NCI-H446 (cell line): ENCODE results near the gene GIT1.
A peak's percentile ranks its signal among the peaks of the same experiment; 100 is the strongest.

ENCODE experiments used
- DNase-seq, 2 experiments: peaks; one replicate each; lab custom pipeline; 2025; lab: John Stamatoyannopoulos, UW

GIT1 gene, protein sequence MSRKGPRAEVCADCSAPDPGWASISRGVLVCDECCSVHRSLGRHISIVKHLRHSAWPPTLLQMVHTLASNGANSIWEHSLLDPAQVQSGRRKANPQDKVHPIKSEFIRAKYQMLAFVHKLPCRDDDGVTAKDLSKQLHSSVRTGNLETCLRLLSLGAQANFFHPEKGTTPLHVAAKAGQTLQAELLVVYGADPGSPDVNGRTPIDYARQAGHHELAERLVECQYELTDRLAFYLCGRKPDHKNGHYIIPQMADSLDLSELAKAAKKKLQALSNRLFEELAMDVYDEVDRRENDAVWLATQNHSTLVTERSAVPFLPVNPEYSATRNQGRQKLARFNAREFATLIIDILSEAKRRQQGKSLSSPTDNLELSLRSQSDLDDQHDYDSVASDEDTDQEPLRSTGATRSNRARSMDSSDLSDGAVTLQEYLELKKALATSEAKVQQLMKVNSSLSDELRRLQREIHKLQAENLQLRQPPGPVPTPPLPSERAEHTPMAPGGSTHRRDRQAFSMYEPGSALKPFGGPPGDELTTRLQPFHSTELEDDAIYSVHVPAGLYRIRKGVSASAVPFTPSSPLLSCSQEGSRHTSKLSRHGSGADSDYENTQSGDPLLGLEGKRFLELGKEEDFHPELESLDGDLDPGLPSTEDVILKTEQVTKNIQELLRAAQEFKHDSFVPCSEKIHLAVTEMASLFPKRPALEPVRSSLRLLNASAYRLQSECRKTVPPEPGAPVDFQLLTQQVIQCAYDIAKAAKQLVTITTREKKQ

DNA sequence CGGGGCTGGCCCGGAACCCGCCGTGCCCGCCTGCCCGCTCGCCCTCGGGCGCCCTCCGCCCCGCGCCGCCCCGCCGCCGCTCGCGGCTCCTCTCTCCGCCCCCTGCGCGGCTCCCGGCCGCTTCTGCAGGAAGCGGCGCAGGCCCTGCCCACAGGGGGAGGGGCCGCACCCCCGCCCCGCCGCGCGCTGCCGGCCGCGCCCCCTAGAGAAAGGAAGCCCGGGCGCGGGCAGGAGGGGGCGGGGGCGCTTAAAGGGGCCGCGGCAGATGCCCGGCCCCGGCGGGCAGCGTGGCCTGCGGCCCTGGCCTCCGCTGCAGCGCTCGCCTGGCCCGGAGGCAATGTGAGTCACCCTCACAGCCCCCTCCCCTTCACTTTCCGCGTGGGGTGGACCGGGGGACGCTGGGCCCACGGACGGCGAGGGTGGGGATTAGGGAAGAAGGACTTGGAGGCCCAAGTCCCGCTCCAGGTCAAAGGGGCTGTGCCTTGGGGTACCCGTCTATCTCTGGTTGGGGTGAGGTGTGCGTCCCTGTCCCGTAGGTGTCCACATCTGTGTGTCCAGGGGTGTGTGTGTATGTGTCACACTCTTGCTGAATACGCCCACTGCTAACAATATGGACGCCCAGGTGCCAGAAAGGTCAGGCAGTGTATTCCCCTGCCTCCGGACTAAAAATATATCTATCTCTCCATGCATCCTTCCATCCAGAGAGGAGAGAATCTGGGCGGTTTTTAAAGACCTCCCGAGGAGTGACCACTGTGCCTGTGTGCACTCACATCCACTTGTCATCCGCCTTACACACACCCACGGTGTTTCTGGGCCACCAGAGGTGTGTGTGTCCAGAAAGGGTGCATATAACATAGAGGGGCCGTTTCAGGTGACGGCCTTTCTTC, at the start of gene GIT1:
Gene GIT1 (minus strand): TSS at position 125 of the 887 bp plus-strand sequence. CDS start 270 bp downstream, outside the sequence.
- DNase-seq = peak; percentile 29 to 86

DNA sequence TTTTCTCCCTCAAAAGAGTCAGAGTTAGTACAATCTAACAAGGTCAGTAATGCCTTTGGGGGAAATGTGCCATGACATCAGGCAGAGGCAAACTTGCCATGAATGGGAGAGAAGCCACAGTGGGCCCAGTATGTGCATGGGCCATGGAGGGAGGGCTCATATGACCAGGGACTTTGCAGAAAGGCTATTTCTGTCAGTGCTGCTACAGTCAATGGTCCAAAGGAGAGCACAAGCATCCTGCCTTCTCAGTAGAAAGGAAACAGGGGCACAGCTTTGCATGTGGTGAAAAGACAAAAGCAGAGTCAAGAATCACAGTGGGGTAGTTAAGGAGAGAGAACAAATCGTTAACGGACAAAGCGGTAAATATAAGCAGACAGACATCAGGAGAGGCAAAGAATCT, 44.4 kb upstream of the GIT1 start:
- DNase-seq = no peak

DNA sequence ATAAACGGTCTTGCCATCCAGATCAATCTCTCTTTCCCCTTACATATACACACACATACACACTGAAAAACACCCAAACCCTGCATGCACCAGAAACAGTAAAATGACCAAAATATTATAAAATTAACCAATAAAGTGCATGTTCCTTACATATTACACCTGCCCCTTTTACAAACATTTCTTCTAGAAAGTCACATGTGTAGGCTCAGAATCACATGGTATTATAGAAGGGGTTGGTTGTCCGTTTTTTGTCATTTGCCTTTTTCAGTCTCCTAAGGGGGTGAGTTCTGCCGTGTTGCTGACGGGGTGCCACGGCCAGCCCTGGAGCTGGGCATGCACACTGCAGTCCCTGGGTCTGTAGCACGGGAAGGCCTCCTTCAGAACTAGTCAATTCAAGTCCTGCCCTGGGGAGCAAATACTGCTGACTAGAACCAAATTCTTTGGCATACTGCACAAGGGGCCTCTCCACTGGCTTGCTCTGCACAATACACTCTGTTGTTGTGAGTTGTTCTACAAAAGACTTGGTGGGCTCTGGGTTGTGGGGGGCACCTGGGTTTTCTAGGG, 41.3 kb upstream of the GIT1 start:
- no peak for DNase-seq

DNA sequence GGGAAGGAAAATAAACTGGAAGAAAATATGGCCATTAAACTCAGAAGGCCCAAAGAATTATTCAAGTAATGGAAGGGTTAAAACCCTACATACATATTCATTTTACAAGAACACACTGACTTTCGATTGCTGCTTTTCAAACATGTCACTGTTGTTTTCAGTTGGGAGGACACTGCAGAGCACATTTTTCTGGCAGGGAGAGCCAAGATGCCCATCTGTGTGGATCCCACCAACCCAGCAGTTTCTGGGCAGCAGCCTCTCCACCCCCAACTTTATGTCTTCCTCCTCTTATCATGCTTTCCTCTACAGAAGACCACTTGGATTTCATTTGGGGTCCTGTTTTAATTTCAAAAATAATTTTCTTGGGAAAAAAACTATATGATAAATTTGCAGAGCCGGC, 40.4 kb upstream of the GIT1 start:
- DNase-seq = peak in 1 of 2 experiments; percentile 34

DNA sequence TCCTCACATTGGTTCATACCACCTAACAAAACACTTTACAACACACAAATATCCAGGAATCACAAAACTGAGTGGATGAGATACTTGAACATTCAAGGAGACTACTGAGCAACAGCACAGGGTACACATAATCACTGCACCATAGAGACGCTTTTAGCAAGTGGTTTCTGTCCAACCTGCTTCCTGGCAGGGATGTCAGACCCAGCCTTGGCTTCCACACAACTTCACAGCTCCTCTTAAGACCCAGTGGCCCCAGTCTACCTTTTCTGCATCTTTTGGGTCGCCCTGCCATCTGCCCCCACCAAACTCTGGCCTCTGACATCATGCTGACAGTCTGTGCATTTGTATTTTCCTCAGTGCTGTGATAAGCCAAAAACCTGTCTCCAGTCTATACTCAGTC, 39.2 kb upstream of the GIT1 start:
- DNase-seq = no peak

DNA sequence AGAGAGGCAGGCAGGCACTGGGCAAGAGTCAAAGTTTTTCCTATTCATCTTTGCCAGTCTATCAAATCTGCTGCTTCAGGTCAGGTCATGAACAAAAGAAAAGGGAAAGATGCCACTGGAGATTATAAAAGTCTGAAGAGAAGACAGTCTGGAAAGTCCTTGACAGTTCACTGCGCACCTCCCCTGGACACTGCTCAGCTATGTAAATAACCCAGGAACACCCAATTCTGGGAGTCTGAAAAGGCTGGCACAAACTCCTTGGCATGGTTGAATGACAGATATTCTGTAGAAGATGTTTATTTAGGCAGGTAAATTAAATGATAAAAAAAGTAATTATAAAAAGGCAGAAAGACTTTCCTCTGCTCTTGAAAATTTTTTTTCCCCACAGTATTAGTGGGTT, 38.5 kb upstream of the GIT1 start:
- DNase-seq = no peak

DNA sequence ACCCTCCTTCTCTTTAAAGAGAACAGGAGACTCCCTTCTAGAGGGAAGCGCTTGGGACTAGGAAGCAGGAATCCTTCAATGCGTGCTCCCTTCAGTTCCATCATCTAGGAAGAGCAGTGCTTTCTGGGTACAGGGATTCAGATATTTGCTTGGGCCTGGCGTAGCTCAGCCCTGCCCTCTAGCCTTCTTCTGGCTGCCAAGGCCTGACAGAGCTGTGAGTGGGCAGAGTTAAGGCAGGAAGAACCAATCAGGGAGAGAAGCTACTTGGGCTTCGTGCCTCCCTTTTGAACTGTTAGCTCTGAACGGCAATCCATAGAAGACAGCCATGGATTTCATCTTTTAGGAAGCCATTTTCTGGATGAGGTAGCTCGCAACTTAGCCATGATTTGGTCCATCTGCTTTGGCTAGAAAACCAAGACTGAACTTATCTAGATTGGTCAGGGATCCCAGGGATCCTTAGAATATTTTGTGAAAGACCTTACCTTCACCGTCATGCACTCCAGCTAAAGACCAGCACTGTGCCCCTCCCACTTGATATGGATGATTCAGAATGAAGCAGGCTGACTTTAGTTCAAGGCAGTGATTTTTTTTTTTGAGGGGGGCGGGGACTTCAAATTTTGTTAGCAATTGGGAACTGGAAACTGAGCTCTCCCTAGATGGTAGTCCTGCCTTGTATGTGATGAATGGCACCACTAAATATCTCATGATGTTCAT, 35.7 kb upstream of the GIT1 start:
- peak in 1 of 2 experiments; percentile 36 for DNase-seq

DNA sequence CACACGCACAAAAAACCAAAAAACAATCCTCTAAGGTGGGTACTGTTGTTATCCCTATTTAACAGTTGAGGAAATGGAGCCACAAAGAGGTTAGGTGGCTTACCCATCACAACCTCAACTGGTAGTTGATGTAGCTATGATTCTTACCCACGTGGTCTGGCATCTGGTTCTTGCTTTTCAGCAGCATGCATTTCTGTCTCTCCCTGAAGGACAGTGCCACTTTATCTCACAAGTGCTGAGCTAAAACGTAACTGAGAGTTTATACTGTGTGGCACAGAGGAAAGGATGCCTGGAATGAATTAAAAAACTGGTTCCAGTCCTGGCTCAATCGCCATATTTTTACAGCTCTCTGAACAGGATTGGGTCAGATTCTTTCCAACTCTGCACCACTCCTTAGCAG, 35.1 kb upstream of the GIT1 start:
- DNase-seq = no peak

DNA sequence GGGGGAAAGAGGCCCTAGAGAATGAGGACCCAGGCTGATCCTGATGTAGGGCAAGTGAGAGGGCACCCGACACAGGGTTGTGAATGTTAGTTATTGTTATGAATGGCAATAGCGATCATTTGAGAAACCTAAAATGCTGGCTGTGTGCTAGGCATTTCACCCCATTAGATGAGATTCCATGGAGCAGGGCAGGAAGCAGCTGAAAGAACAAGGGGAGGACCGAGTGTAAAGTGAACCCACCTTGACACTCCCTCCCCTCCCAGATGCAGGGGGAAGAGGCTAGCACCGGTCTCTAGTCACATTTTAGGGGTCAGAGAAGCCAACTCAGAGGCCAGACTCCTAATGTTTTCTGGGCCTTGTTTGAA, 33.8 kb upstream of the GIT1 start:
- no peak for DNase-seq

DNA sequence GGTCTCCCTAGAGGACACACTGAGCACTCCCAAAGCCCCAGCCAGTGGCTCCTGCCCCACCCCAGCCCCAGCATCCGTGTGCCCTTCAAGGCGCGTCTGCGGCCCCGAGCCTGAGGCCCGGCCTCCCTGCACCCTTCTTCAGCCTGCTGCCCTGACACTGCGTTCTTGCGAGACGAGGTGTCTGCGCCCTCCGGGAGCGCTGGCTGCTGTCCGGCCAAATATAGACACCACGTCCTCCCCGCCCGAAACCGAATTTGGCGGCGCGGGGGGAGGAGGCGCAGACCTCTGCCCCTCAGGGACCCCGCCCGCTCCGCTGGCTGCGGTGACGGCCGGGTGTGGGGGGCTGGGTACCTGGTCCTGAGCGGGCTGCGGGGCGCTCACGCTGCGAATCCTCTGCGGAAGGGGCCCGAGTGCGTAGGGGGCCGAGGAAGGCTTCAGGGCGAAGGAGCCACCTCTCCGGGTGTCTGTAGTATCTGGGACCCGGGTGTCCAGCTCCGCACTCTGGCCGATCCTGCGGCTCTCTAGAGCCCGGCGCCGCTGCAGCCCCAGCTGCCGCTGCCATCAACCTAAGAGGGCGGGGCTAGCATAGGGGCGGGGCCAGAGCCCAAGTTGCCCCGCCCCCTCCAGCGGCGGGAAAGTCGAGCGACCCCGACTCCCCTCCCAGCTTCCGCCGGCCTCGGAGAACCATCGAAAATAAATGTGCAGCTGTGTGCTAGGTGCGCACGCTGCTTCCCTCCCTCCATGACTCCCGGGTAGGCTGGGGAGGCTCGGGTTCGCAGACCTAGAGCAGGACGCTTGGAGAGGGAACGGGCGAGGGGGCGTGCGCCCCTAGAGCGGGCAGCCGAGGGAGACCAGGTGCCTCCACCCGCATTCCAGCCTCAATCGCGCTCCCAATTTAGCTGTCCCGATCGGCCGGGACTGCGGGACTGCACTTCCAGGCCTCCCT, 33.2 kb upstream of the GIT1 start, which contains the start of gene CORO6:
Gene CORO6 (minus strand): TSS at position 576 of the 946 bp plus-strand sequence. CDS start 1,491 bp downstream, outside the sequence.
- DNase-seq = peak in 1 of 2 experiments; percentile 69

DNA sequence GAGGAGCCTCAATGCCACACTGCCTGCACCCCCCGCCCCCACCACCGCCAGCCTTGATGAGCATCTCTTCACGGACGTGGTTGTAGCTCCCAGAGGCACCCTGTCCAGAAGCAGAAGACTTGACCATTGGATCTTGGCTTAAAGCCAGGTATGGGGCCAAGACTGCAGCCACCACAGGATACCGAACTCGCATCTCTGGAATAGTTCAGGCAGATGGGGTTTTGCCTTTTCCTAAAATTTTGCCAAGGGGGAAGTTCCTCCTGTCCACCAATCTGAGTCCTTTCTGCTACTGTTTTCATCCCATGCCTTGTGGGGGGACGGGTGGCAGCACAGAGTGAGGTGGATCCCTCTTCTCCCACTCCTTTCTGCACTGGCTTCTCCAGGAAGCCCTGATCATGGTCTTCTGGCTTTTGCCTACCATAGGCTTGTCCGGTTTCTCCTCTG, 32.3 kb upstream of the GIT1 start:
- no peak for DNase-seq

DNA sequence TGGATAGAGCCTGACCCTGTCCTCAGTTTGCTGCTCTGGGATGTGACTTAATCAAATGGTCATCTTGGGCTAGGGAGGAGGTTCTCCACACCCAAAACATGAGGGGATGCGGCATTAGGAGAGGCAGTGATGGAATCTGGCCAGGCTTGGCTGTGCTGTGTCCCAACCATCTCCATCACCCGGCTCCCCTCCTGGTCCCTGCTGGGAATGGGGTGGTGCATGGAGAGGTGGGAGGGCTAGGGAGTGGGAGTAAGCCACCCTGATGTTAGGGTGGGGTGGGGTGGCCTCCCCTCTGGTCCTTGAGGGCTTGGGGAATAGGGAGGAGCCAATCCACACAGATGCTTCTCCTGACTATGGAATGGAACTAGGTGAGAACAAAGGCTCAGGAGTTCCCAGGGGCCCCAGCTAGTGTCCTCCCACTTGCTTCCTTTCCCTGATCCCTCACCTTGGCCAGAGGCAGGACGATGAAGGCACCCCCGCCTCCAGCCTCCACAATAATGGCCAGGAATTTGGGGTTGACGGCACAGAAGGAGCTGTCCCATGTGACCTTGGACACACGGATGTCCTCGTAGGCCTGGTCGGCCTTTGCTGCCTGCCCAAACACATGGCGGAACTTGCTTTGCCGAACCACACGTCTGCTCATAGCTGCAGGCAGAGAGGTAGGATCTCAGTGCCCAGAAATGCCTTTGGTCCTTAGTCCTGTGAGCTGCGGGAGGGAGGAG, 31.5 kb upstream of the GIT1 start:
- no peak for DNase-seq

DNA sequence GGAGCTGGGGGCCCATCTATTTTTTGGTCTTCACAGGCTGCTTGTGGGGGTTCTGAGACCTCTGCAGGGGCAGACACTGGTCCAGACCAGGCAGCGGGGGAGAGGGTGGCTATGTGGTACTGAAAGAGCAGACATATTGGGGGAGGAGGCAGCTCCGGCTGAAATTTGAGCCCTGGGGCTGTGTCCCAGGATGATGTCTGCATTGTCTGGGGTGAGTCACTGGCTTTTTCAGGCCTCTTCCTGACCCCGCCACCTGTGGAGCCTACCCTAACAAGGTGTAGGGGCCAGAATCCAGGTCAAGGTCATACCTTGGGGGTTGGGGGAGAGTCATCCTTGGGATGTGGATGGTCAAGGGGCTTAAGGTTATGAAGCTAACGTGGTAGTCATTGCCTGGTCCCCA, 30.8 kb upstream of the GIT1 start:
- no peak for DNase-seq

DNA sequence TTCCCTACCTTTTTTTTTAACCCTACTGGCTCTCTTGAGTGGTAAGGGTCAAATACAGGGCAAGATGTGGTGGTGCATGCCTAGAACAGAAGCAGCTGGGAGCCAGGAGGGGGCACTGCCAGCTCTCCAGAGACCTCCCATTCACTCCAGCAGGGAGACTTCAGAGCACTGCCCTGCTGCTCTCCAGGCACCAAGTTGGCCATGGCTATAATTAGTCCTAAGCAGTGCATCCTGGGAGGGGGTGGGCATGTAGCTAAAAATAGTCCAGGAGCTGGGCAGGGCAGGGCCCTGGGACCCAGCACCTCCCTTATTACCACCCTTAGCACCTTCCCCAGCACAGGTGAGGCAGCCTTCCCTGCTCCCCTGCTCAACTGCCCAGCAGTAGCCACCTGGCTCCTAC, 29.8 kb upstream of the GIT1 start:
- DNase-seq = peak in 1 of 2 experiments; percentile 18

DNA sequence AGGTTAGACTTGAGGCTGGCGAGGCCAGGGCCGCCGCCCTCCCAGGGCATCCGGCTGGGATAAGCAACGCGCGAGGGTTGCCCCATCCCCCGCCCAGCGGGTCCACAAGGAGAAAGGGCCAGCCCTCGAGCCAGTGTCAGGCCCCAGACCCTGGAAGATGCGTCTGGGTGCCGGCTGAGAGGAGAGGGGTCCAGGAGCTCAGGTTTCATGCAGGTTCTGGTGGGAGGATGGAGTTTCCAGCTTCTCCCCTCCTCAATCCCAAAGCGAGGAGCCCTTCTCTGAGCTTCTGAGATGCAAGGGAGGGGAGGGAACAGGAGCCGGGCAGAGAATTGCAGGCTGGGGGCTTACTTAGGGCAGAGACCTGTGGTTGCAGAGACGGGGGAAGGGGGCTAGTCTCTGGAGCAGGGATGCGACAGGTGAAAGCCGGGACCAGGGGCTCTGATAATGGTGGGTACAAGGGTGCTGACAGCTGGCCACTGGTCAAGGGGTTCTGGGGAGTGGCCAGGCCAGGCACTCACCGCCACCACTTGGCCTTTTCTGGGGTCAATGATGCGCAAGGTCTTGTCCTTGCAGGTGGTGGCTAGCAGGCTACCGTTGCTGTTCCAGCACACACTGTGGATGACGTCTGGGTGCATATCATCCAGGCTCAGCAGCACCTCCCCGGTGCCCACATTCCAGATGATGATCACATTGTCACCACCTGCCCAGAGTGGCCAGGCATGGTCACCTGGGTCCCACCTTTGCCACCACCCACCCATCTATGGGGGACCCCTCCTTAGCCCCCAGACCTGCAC, 29.0 kb upstream of the GIT1 start:
- DNase-seq = no peak

DNA sequence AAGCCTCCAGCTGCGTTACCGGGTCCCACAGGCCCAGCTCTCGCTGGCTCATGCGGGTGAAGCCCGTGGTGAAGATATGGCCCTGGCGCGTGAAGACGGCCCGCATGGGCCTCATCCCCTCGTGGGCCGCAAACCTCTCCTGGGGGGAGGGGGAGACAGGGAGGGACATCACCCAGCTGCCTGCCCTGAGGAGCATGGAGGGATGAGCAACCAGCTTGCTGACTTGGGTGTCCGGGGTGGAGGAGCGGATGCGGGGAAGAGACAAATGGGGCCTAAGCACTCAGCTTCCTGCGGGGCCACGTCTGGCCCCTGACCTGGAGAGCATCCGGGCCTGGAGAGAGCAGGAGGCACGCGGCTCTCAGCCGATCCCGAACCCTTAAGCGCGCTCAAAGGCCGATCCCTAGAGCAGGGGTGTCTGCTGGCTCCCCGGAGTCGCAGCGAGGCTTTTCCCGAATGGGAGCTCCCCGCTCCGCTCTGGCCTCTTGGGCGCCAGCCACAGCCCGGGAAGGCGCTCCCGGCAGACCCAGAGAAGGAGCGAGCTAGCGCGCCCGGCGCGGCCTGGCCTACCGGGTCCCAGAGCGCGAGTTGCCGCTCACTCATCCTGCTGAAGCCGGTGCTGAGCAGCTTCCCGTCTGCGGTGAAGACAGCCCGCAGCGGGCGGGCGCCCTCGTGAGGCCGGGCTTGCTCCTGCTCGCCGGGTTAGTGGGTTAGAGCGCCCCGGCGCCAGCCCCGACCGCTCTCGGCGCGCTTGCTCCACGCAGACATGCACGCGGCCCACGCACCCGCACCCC, 28.2 kb upstream of the GIT1 start:
- DNase-seq = no peak

DNA sequence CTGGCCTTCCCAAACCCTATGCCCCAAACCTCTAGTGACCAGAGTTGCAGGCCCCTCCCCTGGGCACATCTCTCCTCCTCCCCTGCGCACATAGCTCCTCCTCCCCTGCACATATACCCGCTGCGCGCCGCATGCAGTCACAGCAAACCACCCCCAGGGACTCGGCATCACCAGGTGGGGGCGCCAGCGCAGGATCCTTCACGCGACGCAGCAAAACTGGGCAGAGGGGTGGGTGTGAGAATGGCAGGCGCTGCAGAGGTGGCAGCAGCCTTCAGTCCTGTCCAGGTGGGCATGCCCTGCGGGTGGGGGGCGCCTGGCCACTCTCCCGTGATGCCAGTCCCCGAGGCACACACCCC, 27.7 kb upstream of the GIT1 start:
- DNase-seq = no peak
